Heart right ventricle (tissue), 16 donors: ENCODE data around the gene NCKAP5L. TPM values are rescaled to one million over a fixed set of nuclear protein-coding genes. Genes with fewer than 3 reads are reported as not detected.

Experiments
- ATAC-seq, 8 donors: fragments of 200-7000 bp; cut with Tn5 transposase; one replicate each; pipeline ENCODE4 v1.9.1; 2020; ENCODE audit warnings: mild to moderate bottlenecking in 8 of 8, moderate library complexity in 8 of 8, moderate number of reproducible peaks in 1 of 8
- DNase-seq, 2 donors: peaks; one replicate each; pipeline ENCODE4 v3.0.0-alpha.2; 2020
- H3K27ac ChIP-seq, 10 donors: fragments of 200-600 bp; sonication (generic) in 2 of 10; one replicate each; pipeline versions ENCODE4 v1.5.0 to v1.8.0; 2020 to 2022; ENCODE audit warnings: mild to moderate bottlenecking in 3 of 10
- H3K27me3 ChIP-seq, 7 donors: fragments of 200-600 bp; one replicate each; pipeline ENCODE4 v1.8.0; 2021 to 2022; ENCODE audit warnings: mild to moderate bottlenecking in 2 of 7
- H3K36me3 ChIP-seq, 9 donors: fragments of 200-600 bp; sonication (generic) in 1 of 9; one replicate each; pipeline versions ENCODE4 v1.5.0 to v1.8.0; 2020 to 2022; ENCODE audit warnings: mild to moderate bottlenecking in 2 of 9
- H3K4me1 ChIP-seq, 9 donors: fragments of 200-600 bp; sonication (generic) in 1 of 9; one replicate each; pipeline versions ENCODE4 v1.5.0 to v1.8.0; 2020 to 2022; ENCODE audit warnings: mild to moderate bottlenecking in 4 of 9
- H3K4me3 ChIP-seq, 10 donors: fragments of 200-600 bp; sonication (generic) in 2 of 10; one replicate each; pipeline versions ENCODE4 v1.5.0 to v1.8.0; 2020 to 2022; ENCODE audit warnings: mild to moderate bottlenecking in 7 of 10, moderate library complexity in 2 of 10
- H3K9me3 ChIP-seq, 11 donors: fragments of 200-600 bp in 10 of 11; sonication (generic) in 2 of 11; one replicate each; pipeline versions ENCODE4 v1.5.0 to v1.8.0; 2013 to 2022; ENCODE audit warnings: mild to moderate bottlenecking in 2 of 11, control low read depth in 1 of 11, moderate library complexity in 1 of 11
- WGBS, 2 donors: extraction: QIAGEN DNeasy Blood & Tissue Kit; methylation state at CpG; one replicate each; pipeline ENCODE4 v1.1.7; 2013; ENCODE audit warnings: inconsistent platforms in 1 of 2; 5-methylcytosine and 5-hydroxymethylcytosine counted together
- intact Hi-C, 10 donors: fragments of 100-400 bp; cut with DNase I; formaldehyde crosslinking; loops; one replicate each; pipeline versions ENCODE4 v1.11.1 to v1.14.2; 2022
- polyA plus RNA-seq, 2 donors: library from polyadenylated mRNA; stranded (reverse); fragments of 200-250 nt; gene quantifications; one replicate each; pipeline ENCODE4 v1.2.3, GENCODE V29; 2013
- total RNA-seq, 10 donors: library from RNA; stranded (reverse); fragmentation: NEBNext Ultra II Directional in 3 of 10; extraction: Animal tissue kit (Norgen Biotek cat#: 25700) in 3 of 10; gene quantifications; one replicate each; pipeline versions ENCODE4 v1.2.1 to v1.2.4, GENCODE V29; 2021 to 2023
- TF ChIP-seq, protein P1 (sequence below), 9 donors: fragments of 200-600 bp; sonication (generic) in 2 of 9; IDR thresholded peaks; one replicate each; pipeline versions ENCODE4 v1.5.0 to v1.8.0; 2021 to 2022; ENCODE audit warnings: antibody characterized with exemption in 9 of 9, mild to moderate bottlenecking in 5 of 9, moderate library complexity in 1 of 9
- donor health status: Arrhythmogenic right ventricular cardiomyopathy.
- donor health status: ischemic (EF 13 %, LVEDD 7.1; RV severe dilation, severe dysfunction).
- donor health status: healthy with polysubstance abuse.
- donor health status: DM: no; HTN: yes; CAD: no.
- donor health status: DM: no; HTN: no; CAD: no.
- donor health status: ischemic (EF 25% LVEDD 6.9; RV normal size, moderate dysfunction).
- donor health status: ischemic (EF 25% LVEDD 5.7; RV mildly dilated, moderate dysfunction).
- donor health status: healthy.
- donor health status: DM: yes; HTN: yes; CAD: no.
- donor health status: Ischemic cardiomyopathy.
- donor health status: ischemic (EF 35%, LVEDD 5.7; RV mildly dilated, moderate dysfunction).
- donor health status: nonischemic (EF 11% LVEDD 7.7; RV severe dilation, severe dysfunction).
- donor health status: DM: yes; HTN: yes; CAD: no.
- donor health status: PGD.
- donor health status: ischemic (EF 29% LVEDD 5.4; RV normal size, mild dysfunction).
- donor health status: nonischemic (EF 23%, LVEDD 6.1; RV moderate dilation, normal function).

NCKAP5L gene
- total and polyA plus RNA-seq, 12 donors = 11.6 to 44.6 (median 23.7) TPM

- Histone ChIP-seq H3K27me3 (no peaks in the 10 kb centered on the region), H3K9me3 (no peaks in the 10 kb centered on the region), H3K36me3 (peaks cover 0 to 99% (median 54%) of the 10 kb centered on the region in 9 donors), H3K4me3 (no peak overlapping the region), H3K4me1 (peaks cover 2 to 23% (median 18%) of the 10 kb centered on the region in 9 donors), H3K27ac (no peak overlapping the region)
- 95 to 98% methylated on average over 2 of the region's 2 CpGs for WGBS, 2 donors
- ATAC-seq = no peak
- TF ChIP-seq, protein P1, sequence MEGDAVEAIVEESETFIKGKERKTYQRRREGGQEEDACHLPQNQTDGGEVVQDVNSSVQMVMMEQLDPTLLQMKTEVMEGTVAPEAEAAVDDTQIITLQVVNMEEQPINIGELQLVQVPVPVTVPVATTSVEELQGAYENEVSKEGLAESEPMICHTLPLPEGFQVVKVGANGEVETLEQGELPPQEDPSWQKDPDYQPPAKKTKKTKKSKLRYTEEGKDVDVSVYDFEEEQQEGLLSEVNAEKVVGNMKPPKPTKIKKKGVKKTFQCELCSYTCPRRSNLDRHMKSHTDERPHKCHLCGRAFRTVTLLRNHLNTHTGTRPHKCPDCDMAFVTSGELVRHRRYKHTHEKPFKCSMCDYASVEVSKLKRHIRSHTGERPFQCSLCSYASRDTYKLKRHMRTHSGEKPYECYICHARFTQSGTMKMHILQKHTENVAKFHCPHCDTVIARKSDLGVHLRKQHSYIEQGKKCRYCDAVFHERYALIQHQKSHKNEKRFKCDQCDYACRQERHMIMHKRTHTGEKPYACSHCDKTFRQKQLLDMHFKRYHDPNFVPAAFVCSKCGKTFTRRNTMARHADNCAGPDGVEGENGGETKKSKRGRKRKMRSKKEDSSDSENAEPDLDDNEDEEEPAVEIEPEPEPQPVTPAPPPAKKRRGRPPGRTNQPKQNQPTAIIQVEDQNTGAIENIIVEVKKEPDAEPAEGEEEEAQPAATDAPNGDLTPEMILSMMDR (IDR thresholded peaks at IDR 0.05) = no peak
- intact Hi-C loops = no loop called here
- DNase-seq = no peak
Observed at GRCh38 chr12:49798934-49799333, 29.3 kb downstream of the NCKAP5L start.

GRCh38 chr12:49798248-49798647 is 30.0 kb downstream of the NCKAP5L start:
- TF ChIP-seq, protein P1 (IDR thresholded peaks at IDR 0.05) = no peak
- no peak overlapping the region for H3K4me3 ChIP-seq
- ATAC-seq = no peak
- DNase-seq = no peak
- H3K4me1 ChIP-seq = peaks cover 2 to 20% (median 18%) of the 10 kb centered on the region in 9 donors
- intact Hi-C loops = no loop called here
- no peaks in the 10 kb centered on the region for H3K9me3 ChIP-seq
- H3K36me3 ChIP-seq = peaks cover 0 to 99% (median 53%) of the 10 kb centered on the region in 9 donors
- WGBS, 2 donors = 82 to 84% methylated on average over 7 of the region's 7 CpGs
- H3K27ac ChIP-seq = peak overlapping the region in 1 of 10 donors; percentile 77
- H3K27me3 ChIP-seq = no peaks in the 10 kb centered on the region

- TF ChIP-seq, protein P1 (IDR thresholded peaks at IDR 0.05) = no peak
- H3K27ac ChIP-seq = peak overlapping the region in 1 of 10 donors; percentile 77
- DNase-seq (no peak), ATAC-seq (no peak)
- H3K36me3 ChIP-seq = peaks cover 0 to 99% (median 52%) of the 10 kb centered on the region in 9 donors
- H3K27me3 ChIP-seq = no peaks in the 10 kb centered on the region
- H3K4me1 ChIP-seq = peaks cover 2 to 20% (median 18%) of the 10 kb centered on the region in 9 donors
- no peak overlapping the region for H3K4me3 ChIP-seq
- intact Hi-C loops = no loop called here
- H3K9me3 ChIP-seq = no peaks in the 10 kb centered on the region
- 75 to 80% methylated on average over 2 of the region's 2 CpGs for WGBS, 2 donors
Observed at GRCh38 chr12:49797449-49797776, 30.8 kb downstream of the NCKAP5L start.

GRCh38 chr12:49796606-49797448 is 31.4 kb downstream of the NCKAP5L start:
- intact Hi-C loops = no loop called here
- 88% methylated on average over 17 of the region's 17 CpGs for WGBS, 2 donors
- no peak for ATAC-seq
- Histone ChIP-seq H3K27ac (peak overlapping the region in 1 of 10 donors; percentile 77), H3K36me3 (peaks cover 0 to 99% (median 52%) of the 10 kb centered on the region in 9 donors), H3K4me3 (no peak overlapping the region), H3K27me3 (no peaks in the 10 kb centered on the region), H3K4me1 (peaks cover 2 to 20% (median 17%) of the 10 kb centered on the region in 9 donors), H3K9me3 (no peaks in the 10 kb centered on the region)
- no peak for DNase-seq
- TF ChIP-seq, protein P1 (IDR thresholded peaks at IDR 0.05) = no peak
